OCI-LY7 (cell line): ENCODE data around the gene BCAR1.

Source experiments
- CTCF ChIP-seq: fragments of 200-600 bp; sonication (generic); conservative IDR thresholded peaks from 2 replicates; pipeline ENCODE4 v1.5.1; 2014; ENCODE audit warnings: mild to moderate bottlenecking, antibody characterized with exemption, low read length, moderate library complexity, mixed read lengths
- EZH2phosphoT487 ChIP-seq: fragments of 200-600 bp; sonication (generic); IDR thresholded peaks from 2 replicates; pipeline ENCODE4 v1.6.1; 2018; ENCODE audit warnings: low read depth, borderline replicate concordance, mild to moderate bottlenecking, mixed run types, antibody characterized with exemption, low read length, moderate library complexity, mixed read lengths

GRCh38 chr16:75236736-75237397 is 14.6 kb downstream of the BCAR1 start:
- TF ChIP-seq CTCF (no peak), EZH2phosphoT487 (no peak)
